Measurements from ENCODE around the gene KIF12.

DNA sequence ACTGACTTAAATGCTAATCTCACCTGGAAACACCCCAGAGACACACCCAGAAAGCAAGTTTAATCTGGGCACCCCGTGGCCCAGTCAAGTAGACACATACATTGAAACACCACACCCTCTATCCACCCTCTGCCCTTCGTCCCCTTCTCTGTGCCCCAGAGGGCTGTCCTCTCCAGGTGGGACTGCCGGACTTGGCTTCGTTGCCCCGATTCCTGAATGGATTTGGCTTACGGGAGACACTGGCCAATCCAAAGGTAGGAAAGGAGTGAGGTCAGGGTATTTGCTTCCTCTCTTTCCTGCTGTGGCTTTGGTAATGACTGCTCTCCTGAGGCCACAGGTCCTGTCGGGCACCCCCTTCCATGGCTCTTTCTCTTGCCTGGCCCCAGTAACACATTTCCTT, 31.0 kb upstream of the KIF12 start:
- TF ChIP-seq, protein P1, sequence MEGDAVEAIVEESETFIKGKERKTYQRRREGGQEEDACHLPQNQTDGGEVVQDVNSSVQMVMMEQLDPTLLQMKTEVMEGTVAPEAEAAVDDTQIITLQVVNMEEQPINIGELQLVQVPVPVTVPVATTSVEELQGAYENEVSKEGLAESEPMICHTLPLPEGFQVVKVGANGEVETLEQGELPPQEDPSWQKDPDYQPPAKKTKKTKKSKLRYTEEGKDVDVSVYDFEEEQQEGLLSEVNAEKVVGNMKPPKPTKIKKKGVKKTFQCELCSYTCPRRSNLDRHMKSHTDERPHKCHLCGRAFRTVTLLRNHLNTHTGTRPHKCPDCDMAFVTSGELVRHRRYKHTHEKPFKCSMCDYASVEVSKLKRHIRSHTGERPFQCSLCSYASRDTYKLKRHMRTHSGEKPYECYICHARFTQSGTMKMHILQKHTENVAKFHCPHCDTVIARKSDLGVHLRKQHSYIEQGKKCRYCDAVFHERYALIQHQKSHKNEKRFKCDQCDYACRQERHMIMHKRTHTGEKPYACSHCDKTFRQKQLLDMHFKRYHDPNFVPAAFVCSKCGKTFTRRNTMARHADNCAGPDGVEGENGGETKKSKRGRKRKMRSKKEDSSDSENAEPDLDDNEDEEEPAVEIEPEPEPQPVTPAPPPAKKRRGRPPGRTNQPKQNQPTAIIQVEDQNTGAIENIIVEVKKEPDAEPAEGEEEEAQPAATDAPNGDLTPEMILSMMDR (IDR thresholded peaks at IDR 0.05; ENCODE audit: extremely low read depth in 1 of 2, insufficient read depth in 1 of 2, low read depth in 1 of 2, low read length in 2 of 2), result no peak
- TF ChIP-seq POLR2AphosphoS5 (IDR thresholded peaks at IDR 0.05; ENCODE audit: insufficient read depth, low read depth, low read length) (no peak), JUN (IDR thresholded peaks at IDR 0.05; ENCODE audit: borderline replicate concordance, insufficient read depth, insufficient read length, low read depth) (no peak), POLR2A (IDR thresholded peaks at IDR 0.05; ENCODE audit: low read depth, low read length) (no peak), FOS (IDR thresholded peaks at IDR 0.05; ENCODE audit: borderline replicate concordance, insufficient read depth, low read length) (no peak), EZH2 (IDR thresholded peaks at IDR 0.05; ENCODE audit: borderline replicate concordance, low read depth, low read length, severe bottlenecking) (no peak), GATA2 (IDR thresholded peaks at IDR 0.05; ENCODE audit: insufficient read depth, insufficient read length, low read depth, low read length) (no peak)
- TF ChIP-seq, protein P2, sequence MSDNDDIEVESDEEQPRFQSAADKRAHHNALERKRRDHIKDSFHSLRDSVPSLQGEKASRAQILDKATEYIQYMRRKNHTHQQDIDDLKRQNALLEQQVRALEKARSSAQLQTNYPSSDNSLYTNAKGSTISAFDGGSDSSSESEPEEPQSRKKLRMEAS (IDR thresholded peaks at IDR 0.05; ENCODE audit: insufficient read depth, insufficient read length), result no peak
